T follicular helper cell (primary cell): ENCODE measurements around the gene HERPUD2.
"Not testable (repeated sequence)": the region's sequence is repeated elsewhere in the genome, so short reads cannot be mapped to it uniquely, and the experiment has no call there.

ENCODE experiments used
- DNase-seq: peaks from one replicate; pipeline ENCODE4 v3.0.0-alpha.2; 2020; ENCODE audit warnings: low read depth

The HERPUD2 gene

GRCh38 chr7:35714407-35714806 is 19.5 kb upstream of the HERPUD2 start:
- no peak for DNase-seq

GRCh38 chr7:35712563-35713226 is 17.8 kb upstream of the HERPUD2 start:
- DNase-seq, result no peak

DNA sequence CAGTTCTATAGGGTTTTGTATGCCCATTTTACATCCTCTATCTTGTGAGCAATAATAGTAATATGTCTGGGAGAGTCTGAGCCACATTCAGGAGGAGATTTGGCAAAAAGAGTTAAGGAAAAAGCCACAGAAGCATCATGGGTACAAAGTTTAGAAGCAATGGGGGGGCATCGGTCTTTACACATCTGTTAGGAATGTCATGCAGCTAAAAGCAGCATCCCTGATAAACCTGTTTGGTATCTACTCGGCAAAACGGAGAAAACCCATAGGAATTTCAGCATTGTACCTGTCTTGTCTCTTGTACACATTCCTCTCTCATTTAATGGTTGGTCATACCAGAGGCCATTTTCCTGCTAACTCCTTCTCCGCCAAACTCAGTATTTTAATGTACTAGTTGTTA is 12.5 kb upstream of the HERPUD2 start:
- DNase-seq, result no peak

DNA sequence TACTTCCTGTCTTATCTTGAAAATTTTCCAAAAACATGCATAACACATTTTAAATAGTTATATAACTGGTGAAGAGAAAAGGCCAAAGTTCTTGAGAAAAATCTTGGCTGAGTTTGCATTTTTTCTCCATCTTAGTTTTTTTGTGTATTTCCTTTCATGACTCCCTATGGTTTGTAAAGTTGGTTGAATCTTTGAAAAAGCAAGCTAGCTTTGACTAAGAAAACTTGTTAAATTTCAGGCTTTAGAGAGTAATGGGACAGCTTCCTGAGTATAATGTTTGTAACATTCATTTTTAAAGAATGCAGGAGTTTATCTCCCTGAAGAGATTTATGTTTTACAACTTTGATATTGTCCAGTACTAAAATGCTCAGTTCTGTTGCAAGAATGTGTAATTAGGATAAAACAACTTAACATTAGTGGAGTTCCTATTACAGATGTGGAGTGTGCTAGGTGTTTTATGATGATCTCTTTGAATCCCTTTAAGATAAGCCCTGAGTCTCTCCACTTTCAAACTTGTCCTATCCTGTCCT is 11.1 kb upstream of the HERPUD2 start:
- no peak for DNase-seq

DNA sequence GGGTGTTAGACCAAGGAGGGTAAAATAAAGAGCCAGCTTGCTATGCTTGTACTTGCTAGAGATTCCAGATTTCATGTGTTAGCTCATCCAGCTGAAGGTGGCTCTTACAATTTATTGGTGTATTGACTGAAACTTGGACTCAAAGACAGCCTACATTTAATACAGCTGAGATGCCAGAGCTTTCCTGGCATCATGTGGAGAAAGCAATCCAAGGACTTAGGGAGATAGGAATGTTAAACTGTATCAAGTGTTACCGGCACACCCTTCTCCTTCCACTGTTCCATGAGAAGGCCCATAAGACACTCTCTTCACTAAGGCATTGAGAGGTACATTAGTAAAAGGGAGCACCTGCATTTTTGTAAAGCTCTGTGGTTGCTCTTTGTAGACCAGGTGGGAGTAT is 9.3 kb upstream of the HERPUD2 start:
- DNase-seq, result no peak

DNA sequence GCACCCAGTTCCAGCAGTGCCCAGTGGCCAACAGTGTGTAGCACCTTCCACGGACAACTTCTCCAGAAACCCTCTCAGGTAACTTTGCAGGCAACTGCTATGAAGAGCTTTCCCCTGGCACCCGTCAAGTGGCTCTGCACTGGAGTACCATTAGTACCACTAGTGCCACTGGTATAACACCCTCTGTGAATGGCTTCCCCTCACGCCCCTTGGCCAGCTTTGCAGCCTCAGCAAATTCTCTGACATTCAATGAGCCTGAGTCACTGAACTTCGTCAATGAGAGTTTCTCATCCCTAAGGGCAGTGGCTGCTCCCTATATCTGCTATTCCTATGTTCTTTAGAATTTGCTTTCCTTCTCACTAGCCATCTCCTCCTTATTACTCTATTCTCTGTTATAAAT is 7.6 kb upstream of the HERPUD2 start:
- no peak for DNase-seq

- DNase-seq, result no peak
Observed at GRCh38 chr7:35701287-35701900, 6.5 kb upstream of the HERPUD2 start.

DNA sequence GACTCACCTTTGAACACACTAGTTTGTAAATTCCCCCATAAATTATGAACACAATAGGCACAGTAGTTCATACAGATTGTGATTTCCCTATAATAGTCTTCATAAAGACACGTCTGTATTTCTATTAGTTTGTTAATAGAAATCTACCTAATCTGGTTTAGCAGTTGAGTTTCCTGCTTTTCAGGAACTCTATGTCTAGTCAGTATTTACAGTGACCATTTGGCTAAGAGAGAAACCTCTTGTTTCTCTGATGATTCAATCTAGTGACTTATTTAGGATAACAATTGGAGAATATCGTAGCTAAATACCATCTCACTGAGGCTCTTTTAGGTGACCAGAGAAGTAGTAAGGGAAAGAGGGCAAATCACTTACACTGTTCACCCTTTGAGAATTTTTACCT is 5.9 kb upstream of the HERPUD2 start:
- no peak for DNase-seq

- DNase-seq, result no peak
Observed at GRCh38 chr7:35700333-35700732, 5.4 kb upstream of the HERPUD2 start.

DNA sequence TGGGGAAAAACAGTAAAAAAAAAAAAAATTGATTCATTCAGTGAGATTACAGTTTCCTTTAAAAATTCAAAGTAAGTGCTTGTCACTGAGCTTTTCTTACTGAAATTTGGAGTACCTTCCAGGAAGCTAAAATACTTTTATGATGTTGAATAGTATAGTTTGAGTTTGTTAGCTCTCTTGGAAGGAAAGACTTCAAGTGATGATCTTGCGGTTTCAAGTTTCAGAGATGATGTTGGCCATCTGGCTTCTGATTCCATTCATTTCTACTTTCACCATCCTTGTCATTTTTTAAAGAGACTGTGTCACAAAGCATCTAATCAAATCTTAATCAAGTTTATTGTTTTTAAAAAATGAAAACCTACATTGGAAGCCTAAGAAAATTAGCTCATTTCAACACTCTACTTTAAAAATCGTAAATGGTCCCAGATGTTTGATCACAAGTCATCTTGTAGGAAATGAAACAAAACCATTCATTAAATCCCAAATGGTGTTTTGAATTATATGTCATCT is 4.9 kb upstream of the HERPUD2 start:
- DNase-seq, result no peak

GRCh38 chr7:35698382-35698781 is 3.4 kb upstream of the HERPUD2 start:
- DNase-seq, result not testable (repeated sequence)

- no peak for DNase-seq
Observed at GRCh38 chr7:35697414-35698175, 2.7 kb upstream of the HERPUD2 start.

DNA sequence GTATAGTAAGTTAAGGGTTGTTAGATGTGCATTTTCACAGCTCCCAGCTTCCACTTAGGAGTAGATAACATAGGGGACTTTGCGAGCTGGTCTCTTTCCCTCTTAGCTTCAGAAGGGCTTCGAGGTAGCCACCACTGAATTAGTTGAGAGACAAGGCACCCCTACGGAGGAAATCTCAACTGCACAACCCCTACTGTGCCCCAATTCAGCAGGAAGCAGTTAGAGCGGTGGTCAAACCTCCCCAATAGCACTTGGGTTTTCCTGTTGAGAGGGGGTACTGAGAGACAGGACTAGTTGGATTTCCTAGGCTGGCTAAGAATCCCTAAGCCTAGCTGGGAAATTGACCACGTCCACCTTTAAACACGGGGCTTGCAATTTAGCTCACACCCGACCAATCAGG is 1.1 kb upstream of the HERPUD2 start:
- DNase-seq, result no peak

GRCh38 chr7:35695473-35695850 is 527 bp upstream of the HERPUD2 start:
- no peak for DNase-seq

- no peak for DNase-seq
Observed at GRCh38 chr7:35694161-35694783, 663 bp downstream of the HERPUD2 start.

GRCh38 chr7:35691827-35692307 is 3.1 kb downstream of the HERPUD2 start:
- peak; percentile 16 for DNase-seq

GRCh38 chr7:35691366-35691765 is 3.6 kb downstream of the HERPUD2 start:
- no peak for DNase-seq

- not testable (repeated sequence) for DNase-seq
Observed at GRCh38 chr7:35690614-35691013, 4.3 kb downstream of the HERPUD2 start.

DNA sequence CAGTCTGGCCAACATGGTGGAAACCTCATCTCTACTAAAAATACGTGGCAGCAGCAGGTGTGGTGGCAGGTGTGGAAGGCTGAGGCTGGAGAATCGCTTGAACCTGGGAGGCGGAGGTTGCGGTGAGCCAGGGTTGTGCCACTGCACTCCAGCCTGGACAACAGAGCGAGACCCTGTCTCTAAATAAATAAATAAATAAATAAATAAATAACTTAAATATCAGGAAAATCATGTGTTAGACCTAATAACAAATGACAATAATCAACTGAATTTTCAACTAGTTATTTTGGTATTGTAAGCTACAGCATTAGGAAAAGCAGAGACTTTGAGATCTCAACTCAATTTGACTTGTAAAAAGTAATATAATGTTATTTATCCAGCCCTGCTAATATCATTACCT is 9.2 kb downstream of the HERPUD2 start:
- no peak for DNase-seq

GRCh38 chr7:35681231-35682029 is 13.5 kb downstream of the HERPUD2 start:
- DNase-seq, result no peak

DNA sequence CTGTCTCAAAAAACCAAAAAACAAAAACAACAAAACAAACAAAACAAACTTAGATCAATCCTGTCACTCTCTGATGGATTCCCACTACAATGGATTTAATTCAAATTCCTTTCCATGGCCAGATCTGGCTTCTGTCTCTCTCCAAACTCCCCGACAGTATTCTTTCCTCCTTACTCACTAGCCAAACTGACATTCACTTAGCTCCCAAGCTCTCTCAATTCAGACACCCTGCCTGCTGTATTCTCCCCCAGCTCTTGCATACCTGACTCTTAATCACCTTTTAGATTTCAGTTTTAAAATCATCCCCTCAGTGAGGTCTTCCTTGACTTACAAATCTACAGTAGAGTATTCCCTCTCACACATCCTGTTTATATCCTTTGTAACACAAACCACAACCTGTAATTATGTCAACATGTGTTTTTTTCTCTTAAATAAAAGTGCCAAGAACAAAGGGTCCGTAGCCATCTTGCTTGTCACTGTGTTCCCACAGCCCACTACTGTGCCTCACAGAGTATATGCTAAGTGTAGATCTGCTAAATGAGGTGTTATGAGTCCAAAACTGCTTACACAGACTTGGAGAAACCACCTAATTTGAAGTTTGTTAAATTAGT is 14.4 kb downstream of the HERPUD2 start:
- DNase-seq, result no peak
